K562 (cell line): ENCODE data around the gene KIF17. TPM values are rescaled to one million over a fixed set of nuclear protein-coding genes. Genes with fewer than 3 reads are reported as not detected.

Experiments used
- BCLAF1 ChIP-seq, 2 experiments: fragments of 450-650 bp in 1 of 2; IDR thresholded peaks; 2 replicates each; pipeline ENCODE4 v1.6.1; 2011 to 2017; ENCODE audit warnings: low read depth in 2 of 2, antibody characterized with exemption in 1 of 2, borderline replicate concordance in 1 of 2, low read length in 1 of 2, mild to moderate bottlenecking in 1 of 2, mixed read lengths in 1 of 2; ENCODE audit not compliant: control insufficient read depth in 1 of 2
- BCOR ChIP-seq: fragments of 450-650 bp; IDR thresholded peaks from 2 replicates; pipeline ENCODE4 v1.6.1; 2016
- BHLHE40 ChIP-seq: IDR thresholded peaks from 2 replicates; pipeline ENCODE4 v1.6.1; 2011; ENCODE audit warnings: low read length, improper control_type of control experiment
- DIDO1 ChIP-seq: fragments of 450-650 bp; IDR thresholded peaks from 2 replicates; pipeline ENCODE4 v1.6.1; 2016; ENCODE audit warnings: low read depth, missing biosample characterization, missing genetic modification characterization
- ETS1 ChIP-seq: conservative IDR thresholded peaks from 2 replicates; pipeline ENCODE4 v1.6.1; 2011; ENCODE audit warnings: low read depth, mild to moderate bottlenecking, low read length; ENCODE audit not compliant: control insufficient read depth
- IRF2 ChIP-seq: sonication (generic); formaldehyde crosslinking; IDR thresholded peaks from 2 replicates; pipeline ENCODE4 v1.8.1; 2022; ENCODE audit warnings: mild to moderate bottlenecking, missing genetic modification reagents
- KAT7 ChIP-seq: sonication (generic); formaldehyde crosslinking; IDR thresholded peaks from 2 replicates; pipeline ENCODE4 v1.8.0; 2022; ENCODE audit warnings: missing genetic modification reagents, mild to moderate bottlenecking, borderline replicate concordance
- KAT8 ChIP-seq: fragments of 450-650 bp; IDR thresholded peaks from 2 replicates; pipeline ENCODE4 v1.6.1; 2016; ENCODE audit warnings: low read depth, mild to moderate bottlenecking
- NCOA6 ChIP-seq: fragments of 450-650 bp; IDR thresholded peaks from 2 replicates; pipeline ENCODE4 v1.6.1; 2017; ENCODE audit warnings: mild to moderate bottlenecking
- NR0B1 ChIP-seq: fragments of 450-650 bp; IDR thresholded peaks from one replicate; pipeline ENCODE4 v1.6.1; 2018; ENCODE audit warnings: mild to moderate bottlenecking, moderate library complexity; ENCODE audit not compliant: partially characterized antibody
- PHF20 ChIP-seq: fragments of 450-650 bp; IDR thresholded peaks from 2 replicates; pipeline ENCODE4 v1.6.1; 2018; ENCODE audit not compliant: partially characterized antibody
- POLR3A ChIP-seq: IDR thresholded peaks from 2 replicates; pipeline ENCODE4 v1.6.1; 2011; ENCODE audit warnings: borderline replicate concordance, mild to moderate bottlenecking, moderate library complexity; ENCODE audit not compliant: insufficient read length, insufficient read depth; ENCODE audit errors: extremely low read depth
- PURB ChIP-seq: sonication (generic); formaldehyde crosslinking; IDR thresholded peaks from 2 replicates; pipeline ENCODE4 v1.9.0; 2021; ENCODE audit warnings: low read depth, mild to moderate bottlenecking, missing genetic modification reagents
- SIX5 ChIP-seq, 2 experiments: IDR thresholded peaks; 2 replicates each; pipeline ENCODE4 v1.6.1; 2011; ENCODE audit warnings: low read length in 2 of 2, borderline replicate concordance in 1 of 2, low read depth in 1 of 2, mild to moderate bottlenecking in 1 of 2, moderate library complexity in 1 of 2; ENCODE audit not compliant: insufficient read depth in 1 of 2
- SRF ChIP-seq, 2 experiments: fragments of 250-450, 450-650 bp in 1 of 2; sonication (Bioruptor Pico) in 1 of 2; sonication (generic) in 1 of 2; formaldehyde crosslinking; IDR thresholded peaks; 2 replicates each; pipeline versions ENCODE4 v1.5.0 to v1.5.1; 2020 to 2022; ENCODE audit warnings: mild to moderate bottlenecking in 1 of 2, missing genetic modification reagents in 1 of 2
- TAF7 ChIP-seq: fragments of 450-650 bp; IDR thresholded peaks from 2 replicates; pipeline ENCODE4 v1.6.1; 2016; ENCODE audit warnings: missing genetic modification characterization, missing compliant biosample characterization
- ZNF445 ChIP-seq: fragments of 250-450 bp; sonication (Bioruptor Pico); IDR thresholded peaks from 2 replicates; pipeline ENCODE4 v1.4.0; 2020; ENCODE audit warnings: low read depth, mild to moderate bottlenecking, moderate library complexity
- ZNF511 ChIP-seq: sonication (generic); formaldehyde crosslinking; IDR thresholded peaks from 2 replicates; pipeline ENCODE4 v1.8.0; 2022; ENCODE audit warnings: mild to moderate bottlenecking, missing genetic modification reagents
- ZNF583 ChIP-seq: fragments of 250-450 bp; sonication (Bioruptor Pico); IDR thresholded peaks from 2 replicates; pipeline ENCODE4 v1.4.0; 2020
- polyA plus RNA-seq, 8 experiments: library from polyadenylated mRNA; depleted of rRNA in 4 of 8; stranded (reverse) in 5 of 8; unstranded in 3 of 8; fragments of >200 nt; fragmentation: Nextera tagmentation in 2 of 8; fragmentation: Illumina TruSeq in 1 of 8; extraction: Ambion mirVana in 2 of 8; extraction: Trizol in 1 of 8; gene quantifications; 2 replicates each; pipeline versions ENCODE4 v1.2.1 to v1.2.3, GENCODE V29; 2011 to 2014; ENCODE audit warnings: inconsistent platforms in 1 of 8, missing spikeins in 1 of 8
- total RNA-seq, 7 experiments: library from RNA; depleted of rRNA in 6 of 7; stranded (reverse); fragments of >200 nt in 6 of 7; fragmentation: Illumina TruSeq in 2 of 7; extraction: Trizol in 2 of 7; gene quantifications; 2 replicates each; pipeline versions ENCODE4 v1.2.1 to v1.2.3, GENCODE V29; 2011 to 2021; ENCODE audit warnings: low replicate concordance in 1 of 7

Gene KIF17
- total and polyA plus RNA-seq, 9 of the 15 experiments (the other 6 are each of a cell fraction or from before 2014, with no cell fraction given), result 0.04 to 0.47 (median 0.18) TPM; not detected in 5

GRCh38 chr1:20661207-20662109, 56.3 kb downstream of the KIF17 start, which contains the start of gene DDOST (continued):
- TF ChIP-seq BCLAF1 (IDR thresholded peaks at IDR 0.05; ENCODE audit: borderline replicate concordance in 1 of 2, control insufficient read depth in 1 of 2, low read depth in 2 of 2, low read length in 1 of 2) (no peak), ETS1 (peak; percentile 53), PHF20 (peak; percentile 94), IRF2 (no peak), NCOA6 (no peak), NR0B1 (no peak), BHLHE40 (peak; percentile 92), ZNF445 (CRISPR knock-in tag) (0 out of 2 replicates have a peak, but pooled peaks have one; percentile 45), POLR3A (no peak), SRF (CRISPR knock-in tag; IDR thresholded peaks at IDR 0.05) (peak in 1 of 2 experiments; percentile 91; a peak in 2 of 4 replicates), TAF7 (peak; percentile 83), ZNF511 (CRISPR knock-in tag) (peak; percentile 21; the same call in 1 of the 2 replicates), DIDO1 (tag) (peak; percentile 91), PURB (no peak), ZNF583 (0 out of 2 replicates have a peak, but pooled peaks have one; percentile 55), KAT8 (no peak), SIX5 (IDR thresholded peaks at IDR 0.05; ENCODE audit: borderline replicate concordance in 1 of 2, insufficient read depth in 1 of 2, low read depth in 1 of 2, low read length in 2 of 2) (peak in 1 of 2 experiments; percentile 5; a peak in 1 of 4 replicates), KAT7 (0 out of 2 replicates have a peak, but pooled peaks have one; percentile 26), BCOR (0 out of 2 replicates have a peak, but pooled peaks have one; percentile 22)
